ENCODE data around the gene CDH26. TPM values are rescaled to one million over a fixed set of nuclear protein-coding genes. Genes with fewer than 3 reads are reported as not detected.

The CDH26 gene
- total and polyA plus RNA-seq, 9 donors = 0.12 to 0.84 (median 0.41) TPM

DNA sequence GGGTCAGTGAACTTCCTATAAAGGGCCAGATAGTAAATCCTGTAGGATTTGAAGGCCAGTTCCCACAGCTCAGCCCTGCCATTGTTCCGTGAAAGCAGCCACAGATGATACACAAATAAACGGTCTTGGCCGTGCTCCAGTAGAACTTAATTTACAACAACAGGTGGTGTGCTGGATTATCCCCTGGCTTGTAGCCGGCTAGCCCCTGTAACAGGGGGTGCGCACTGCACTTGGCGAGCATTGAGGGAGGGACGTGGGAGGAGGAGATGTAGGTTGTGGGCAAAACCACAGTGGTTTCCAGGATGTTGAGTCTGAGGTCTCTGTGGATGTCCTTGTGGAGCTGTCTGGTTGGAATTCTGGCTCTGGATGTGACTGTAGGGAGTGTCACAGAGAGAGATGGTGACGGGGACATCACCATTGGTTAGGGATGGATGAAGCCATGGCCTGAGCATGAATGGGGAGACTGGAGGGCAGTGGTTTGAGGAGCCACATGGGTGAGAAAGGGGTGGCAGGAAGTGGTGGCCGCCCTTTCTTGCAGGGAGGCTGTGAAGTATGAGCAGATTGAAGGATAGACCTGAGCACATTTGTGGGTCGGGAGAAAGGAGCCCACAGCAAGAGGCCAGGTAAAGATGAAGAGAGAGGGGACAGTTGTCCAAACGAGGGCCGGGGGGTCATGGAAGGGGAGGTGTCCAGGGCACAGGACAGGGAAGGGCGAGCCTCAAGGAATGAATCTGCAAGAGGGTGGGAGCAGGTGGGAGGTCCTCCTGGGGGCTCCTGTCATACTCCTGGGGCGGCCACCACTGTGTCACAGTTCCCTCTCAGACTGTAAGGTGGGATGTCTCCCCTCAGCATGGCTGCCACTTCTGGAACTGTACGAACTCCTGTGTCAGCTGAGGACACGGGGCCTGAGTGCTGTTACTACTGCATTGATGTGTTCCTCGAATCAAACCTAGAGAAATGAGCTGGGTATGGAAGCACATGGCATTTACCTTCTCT lies 53.6 kb downstream of the CDH26 start:
- no peaks in the 10 kb centered on the region for H3K9me3 ChIP-seq
- intact Hi-C loops (cut with DNase I) = no loop called here
- H3K27me3 ChIP-seq = no peaks in the 10 kb centered on the region
- DNase-seq = no peak
- H3K4me1 ChIP-seq (ENCODE audit: insufficient read depth) = no peaks in the 10 kb centered on the region
- no peak overlapping the region for H3K4me3 ChIP-seq
- TF ChIP-seq, protein P1, sequence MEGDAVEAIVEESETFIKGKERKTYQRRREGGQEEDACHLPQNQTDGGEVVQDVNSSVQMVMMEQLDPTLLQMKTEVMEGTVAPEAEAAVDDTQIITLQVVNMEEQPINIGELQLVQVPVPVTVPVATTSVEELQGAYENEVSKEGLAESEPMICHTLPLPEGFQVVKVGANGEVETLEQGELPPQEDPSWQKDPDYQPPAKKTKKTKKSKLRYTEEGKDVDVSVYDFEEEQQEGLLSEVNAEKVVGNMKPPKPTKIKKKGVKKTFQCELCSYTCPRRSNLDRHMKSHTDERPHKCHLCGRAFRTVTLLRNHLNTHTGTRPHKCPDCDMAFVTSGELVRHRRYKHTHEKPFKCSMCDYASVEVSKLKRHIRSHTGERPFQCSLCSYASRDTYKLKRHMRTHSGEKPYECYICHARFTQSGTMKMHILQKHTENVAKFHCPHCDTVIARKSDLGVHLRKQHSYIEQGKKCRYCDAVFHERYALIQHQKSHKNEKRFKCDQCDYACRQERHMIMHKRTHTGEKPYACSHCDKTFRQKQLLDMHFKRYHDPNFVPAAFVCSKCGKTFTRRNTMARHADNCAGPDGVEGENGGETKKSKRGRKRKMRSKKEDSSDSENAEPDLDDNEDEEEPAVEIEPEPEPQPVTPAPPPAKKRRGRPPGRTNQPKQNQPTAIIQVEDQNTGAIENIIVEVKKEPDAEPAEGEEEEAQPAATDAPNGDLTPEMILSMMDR (IDR thresholded peaks at IDR 0.05) = no peak
- no peaks in the 10 kb centered on the region for H3K36me3 ChIP-seq
- WGBS, 3 donors = 46 to 55% (median 54%) methylated on average over 17 of the region's 17 CpGs
- H3K27ac ChIP-seq = no peak overlapping the region

DNA sequence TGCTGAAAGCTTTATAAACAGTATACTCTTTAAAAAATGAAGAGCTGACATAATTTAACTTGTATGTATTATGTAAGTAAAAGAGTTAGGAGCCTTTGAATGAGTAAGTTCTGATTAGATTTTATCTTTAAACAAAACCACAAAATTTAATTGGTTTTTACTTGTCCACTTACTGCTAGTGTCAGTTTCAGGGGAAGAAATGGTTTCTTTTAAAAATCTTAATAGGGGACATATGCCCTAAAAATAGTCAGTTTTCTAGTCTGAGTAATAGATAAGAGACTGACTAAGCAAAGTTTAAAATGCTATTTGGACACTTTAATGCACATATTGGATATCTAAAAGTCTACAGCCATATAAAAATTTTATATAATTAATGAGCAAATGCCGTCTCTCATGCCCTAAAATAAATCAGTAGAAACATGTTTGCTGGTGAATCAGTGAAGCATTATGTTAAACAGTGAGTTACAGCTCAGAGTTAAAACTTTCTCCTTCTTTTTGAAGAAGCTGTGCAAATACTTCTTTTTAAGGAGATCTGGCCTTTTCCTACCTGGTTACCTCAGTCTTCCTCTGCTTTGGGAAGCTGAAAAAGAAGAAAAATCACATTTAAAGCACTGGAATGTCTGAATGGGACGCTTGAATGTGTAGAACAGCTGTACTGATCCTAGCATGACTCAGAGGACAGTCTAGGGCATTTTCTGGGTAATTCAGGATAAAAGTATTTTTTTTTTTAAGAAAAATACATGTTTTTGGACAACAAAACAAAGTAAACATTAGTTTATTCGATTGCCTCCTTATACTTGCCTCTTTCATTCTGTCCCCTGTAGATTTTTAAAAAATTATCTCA lies 55.3 kb downstream of the CDH26 start:
- Histone ChIP-seq H3K27ac (no peak overlapping the region), H3K36me3 (no peaks in the 10 kb centered on the region), H3K4me1 (ENCODE audit: insufficient read depth) (no peaks in the 10 kb centered on the region), H3K4me3 (no peak overlapping the region), H3K9me3 (no peaks in the 10 kb centered on the region), H3K27me3 (no peaks in the 10 kb centered on the region)
- DNase-seq = no peak
- 45 to 54% (median 47%) methylated on average over 3 of the region's 3 CpGs for WGBS, 3 donors
- TF ChIP-seq, protein P1 (IDR thresholded peaks at IDR 0.05) = no peak
- TF ChIP-seq EP300 (IDR thresholded peaks at IDR 0.05) (no peak), POLR2A (IDR thresholded peaks at IDR 0.05) (no peak)
- intact Hi-C loops (cut with DNase I) = no loop called here

DNA sequence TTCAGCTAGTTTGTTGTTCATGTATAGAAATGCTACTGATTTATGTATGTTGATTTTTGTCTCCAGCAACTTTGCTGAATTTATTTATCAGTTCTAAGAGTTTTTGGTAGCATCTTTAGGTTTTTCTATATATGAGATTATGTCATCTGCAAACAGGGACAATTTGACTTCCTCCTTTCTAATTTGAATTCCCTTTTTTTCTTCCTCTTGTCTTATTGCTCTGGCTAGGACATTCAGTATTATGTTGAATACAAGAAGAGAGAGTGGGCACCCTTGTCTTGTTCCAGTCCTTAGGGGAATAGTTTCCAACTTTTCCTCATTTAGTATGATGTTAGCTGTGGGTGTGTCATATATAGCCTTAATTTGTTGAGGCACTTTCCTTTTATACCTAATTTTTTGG lies 58.2 kb downstream of the CDH26 start:
- Histone ChIP-seq H3K27me3 (no peaks in the 10 kb centered on the region), H3K4me1 (ENCODE audit: insufficient read depth) (no peaks in the 10 kb centered on the region), H3K27ac (no peak overlapping the region), H3K36me3 (no peaks in the 10 kb centered on the region), H3K4me3 (no peak overlapping the region), H3K9me3 (no peaks in the 10 kb centered on the region)
- intact Hi-C loops (cut with DNase I) = no loop called here
- DNase-seq = no peak
- TF ChIP-seq EP300 (IDR thresholded peaks at IDR 0.05) (no peak), POLR2A (IDR thresholded peaks at IDR 0.05) (no peak)
- TF ChIP-seq, protein P1 (IDR thresholded peaks at IDR 0.05) = no peak

DNA sequence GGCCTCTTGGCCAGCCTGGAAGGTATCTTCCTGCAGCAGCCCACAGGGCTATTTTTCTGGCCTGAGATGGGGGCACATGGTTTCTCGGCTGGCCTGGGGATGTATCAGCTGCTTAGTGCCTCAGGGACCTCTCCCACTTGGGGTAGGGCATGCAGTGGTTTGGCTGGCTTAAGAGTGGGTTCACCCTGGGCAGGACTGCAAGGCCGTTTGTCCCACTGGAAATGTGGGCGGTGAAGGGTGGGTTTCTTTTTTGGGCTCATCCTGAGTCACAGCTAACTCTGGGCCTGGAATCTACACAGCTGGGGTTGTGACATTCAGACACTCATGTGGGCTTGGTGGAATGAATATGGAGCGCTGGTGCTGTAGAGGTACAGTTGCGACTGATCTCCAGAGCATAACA lies 62.0 kb downstream of the CDH26 start:
- no peak for DNase-seq
- Histone ChIP-seq H3K9me3 (no peaks in the 10 kb centered on the region), H3K27ac (no peak overlapping the region), H3K27me3 (no peaks in the 10 kb centered on the region), H3K4me3 (no peak overlapping the region), H3K4me1 (ENCODE audit: insufficient read depth) (no peaks in the 10 kb centered on the region), H3K36me3 (no peaks in the 10 kb centered on the region)
- TF ChIP-seq, protein P1 (IDR thresholded peaks at IDR 0.05) = no peak
- TF ChIP-seq EP300 (IDR thresholded peaks at IDR 0.05) (no peak), POLR2A (IDR thresholded peaks at IDR 0.05) (no peak)
- intact Hi-C loops (cut with DNase I) = no loop called here
- 86 to 92% (median 91%) methylated on average over 5 of the region's 5 CpGs for WGBS, 3 donors

Data from ovary (tissue), 9 donors.